ENCODE data around the gene IGF1R.
"Not testable (repeated sequence)": the region's sequence is repeated elsewhere in the genome, so short reads cannot be mapped to it uniquely, and the experiment has no call there.

IGF1R gene

GRCh38 chr15:98998279-98998678 lies 349.9 kb downstream of the IGF1R start:
- DNase-seq = no peak
- in situ Hi-C loops (cut with HindIII; ENCODE audit: low pct_ligation_motif_present, low pct_unique_long_range_greater_than_20kb, low sequenced_read_pairs) = no loop called here

- no peak for DNase-seq
- in situ Hi-C loops (cut with HindIII; ENCODE audit: low pct_ligation_motif_present, low pct_unique_long_range_greater_than_20kb, low sequenced_read_pairs) = no loop called here
These were observed 350.9 kb downstream of the IGF1R start for GRCh38 chr15:98999233-98999632.

- in situ Hi-C loops (cut with HindIII; ENCODE audit: low pct_ligation_motif_present, low pct_unique_long_range_greater_than_20kb, low sequenced_read_pairs) = no loop called here
- no peak for DNase-seq
These were observed 353.9 kb downstream of the IGF1R start for GRCh38 chr15:99002226-99002625.

DNA sequence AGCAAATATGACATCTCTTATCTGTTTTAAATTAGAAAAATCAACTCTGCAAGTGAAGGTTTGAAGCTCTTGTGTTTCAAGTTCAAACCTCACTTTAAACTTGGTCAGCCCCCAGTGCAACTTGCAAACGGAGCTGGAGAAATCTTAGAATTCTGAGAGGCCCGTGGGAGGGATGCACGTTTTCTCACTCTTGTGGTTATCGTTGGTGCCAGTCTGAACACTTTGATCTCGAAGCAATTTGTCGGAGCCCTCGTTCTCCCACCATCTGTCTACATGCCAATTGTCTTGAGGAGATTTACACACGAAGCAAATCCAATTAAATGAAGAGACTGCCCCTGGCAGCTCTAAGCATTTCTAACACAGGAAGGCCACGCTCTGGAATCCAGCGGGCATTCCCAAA lies 355.0 kb downstream of the IGF1R start:
- DNase-seq; in situ Hi-C loops (cut with HindIII; ENCODE audit: low pct_ligation_motif_present, low pct_unique_long_range_greater_than_20kb, low sequenced_read_pairs): not testable (repeated sequence)

- DNase-seq; in situ Hi-C loops (cut with HindIII; ENCODE audit: low pct_ligation_motif_present, low pct_unique_long_range_greater_than_20kb, low sequenced_read_pairs): not testable (repeated sequence)
These were observed 356.9 kb downstream of the IGF1R start for GRCh38 chr15:99004998-99005974.

GRCh38 chr15:99006146-99006545 lies 357.8 kb downstream of the IGF1R start:
- DNase-seq = no peak
- in situ Hi-C loops (cut with HindIII; ENCODE audit: low pct_ligation_motif_present, low pct_unique_long_range_greater_than_20kb, low sequenced_read_pairs) = no loop called here

DNA sequence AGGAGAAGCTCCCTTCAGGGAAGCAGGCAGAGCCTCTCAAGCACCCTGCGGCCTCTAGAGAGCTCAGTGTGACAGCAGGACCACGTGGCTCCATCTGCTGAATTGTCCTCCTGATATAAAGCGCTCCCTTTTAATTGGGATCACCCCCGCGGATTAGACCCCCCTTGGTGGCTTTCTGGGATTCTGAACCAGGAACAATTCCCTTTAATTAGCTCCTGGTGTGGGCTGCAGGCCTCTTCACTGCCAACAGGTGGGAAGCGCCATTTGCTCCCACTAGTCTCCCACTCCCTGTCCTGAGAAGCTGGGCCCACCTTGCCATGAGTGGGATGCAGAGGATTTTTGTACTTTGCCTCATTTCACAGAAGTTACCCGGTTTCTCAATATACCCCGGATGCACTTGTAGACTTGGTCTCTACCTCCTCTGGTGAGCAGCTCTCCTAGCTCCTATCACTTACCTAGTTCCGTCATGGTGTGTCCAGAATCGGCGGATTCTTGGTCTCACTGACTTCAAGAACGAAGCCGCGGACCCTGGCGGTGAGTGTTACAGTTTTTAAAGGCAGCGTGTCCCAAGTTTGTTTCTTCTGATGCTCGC lies 358.7 kb downstream of the IGF1R start:
- in situ Hi-C loops (cut with HindIII; ENCODE audit: low pct_ligation_motif_present, low pct_unique_long_range_greater_than_20kb, low sequenced_read_pairs) = no loop called here
- DNase-seq = no peak

- DNase-seq = no peak
- in situ Hi-C loops (cut with HindIII; ENCODE audit: low pct_ligation_motif_present, low pct_unique_long_range_greater_than_20kb, low sequenced_read_pairs) = no loop called here
These were observed 361.5 kb downstream of the IGF1R start for GRCh38 chr15:99009741-99010330.

- no peak for DNase-seq
- in situ Hi-C loops (cut with HindIII; ENCODE audit: low pct_ligation_motif_present, low pct_unique_long_range_greater_than_20kb, low sequenced_read_pairs) = no loop called here
These were observed 362.4 kb downstream of the IGF1R start for GRCh38 chr15:99010768-99011167.
